K562 (cell line): ENCODE measurements around the gene AMER3. TPM values are rescaled to one million over a fixed set of nuclear protein-coding genes. Genes with fewer than 3 reads are reported as not detected.

Experiments
- ATAC-seq: fragments of 200-7000 bp; cut with Tn5 transposase; 3 replicates; pipeline ENCODE4 v1.9.1; 2020; ENCODE audit warnings: moderate library complexity
- BruUV-seq: library from RNA; stranded (reverse); fragments of 400-500 nt; replicated peaks from 2 replicates; lab custom pipeline; 2021; lab: Mats Ljungman, UMichigan
- CTCF ChIA-PET: fragments of 300-600 bp; formaldehyde crosslinking; extraction: SDS; loops from one replicate; lab custom pipeline; 2021; ENCODE audit warnings: low intra/inter-chr PET ratio; lab: Yijun Ruan, JAX
- POLR2A ChIA-PET: fragments of 300-600, 350-650 bp; sonication (Branson Sonifier 250); formaldehyde crosslinking; extraction: SDS; loops from one replicate; lab custom pipeline; 2021; ENCODE audit warnings: antibody characterized with exemption, inconsistent platforms; lab: Yijun Ruan, JAX
- DNase-seq, 4 experiments: peaks; one replicate each; pipeline versions ENCODE4 v3.0.0 to v3.0.0-alpha.2; 2011 to 2018; ENCODE audit warnings: low spot score in 3 of 4, mixed read lengths in 3 of 4; ENCODE audit errors: extremely low read depth in 1 of 4
- FAIRE-seq: peaks from 2 replicates; lab custom pipeline; 2011; peaks lifted over from hg19 to GRCh38; lab: Jason Lieb, UNC
- H2AFZ ChIP-seq: 2 replicates; pipeline ENCODE4 v1.6.0; 2011; ENCODE audit warnings: low read depth, low read length, control low read depth, inconsistent platforms
- H3K27ac ChIP-seq: fragments of 200-600 bp; 3 replicates; pipeline ENCODE4 v1.8.0; 2011; ENCODE audit warnings: low read depth, mild to moderate bottlenecking, control low read depth, inconsistent platforms, low read length, moderate library complexity, mixed read lengths; ENCODE audit errors: extremely low read depth
- H3K27me3 ChIP-seq, 2 experiments: fragments of 300-600 bp in 1 of 2; 2 replicates in 1 of 2; 3 replicates in 1 of 2; pipeline versions ENCODE4 v1.6.0 to v1.8.0; 2011; ENCODE audit warnings: inconsistent platforms in 2 of 2, low read length in 2 of 2, mild to moderate bottlenecking in 1 of 2, mixed read lengths in 1 of 2, moderate library complexity in 1 of 2; ENCODE audit not compliant: control insufficient read depth in 2 of 2, insufficient read depth in 2 of 2
- H3K36me3 ChIP-seq: fragments of 300-600 bp; 3 replicates; pipeline ENCODE4 v1.8.0; 2011; ENCODE audit warnings: mild to moderate bottlenecking, low read length, inconsistent platforms; ENCODE audit not compliant: control insufficient read depth, insufficient read depth
- H3K4me1 ChIP-seq, 2 experiments: fragments of 200-600 bp in 1 of 2; replicated peaks in 1 of 2; 2 replicates in 1 of 2; 3 replicates in 1 of 2; pipeline versions ENCODE4 v1.5.1 to v1.8.0; 2011; ENCODE audit warnings: inconsistent platforms in 2 of 2, low read length in 2 of 2, mild to moderate bottlenecking in 1 of 2, mixed read lengths in 1 of 2, moderate library complexity in 1 of 2; ENCODE audit not compliant: control insufficient read depth in 2 of 2, insufficient read depth in 2 of 2
- H3K4me2 ChIP-seq: 2 replicates; pipeline ENCODE4 v1.6.1; 2011; ENCODE audit warnings: low read length, control low read depth, inconsistent platforms, mixed read lengths; ENCODE audit not compliant: insufficient read depth
- H3K4me3 ChIP-seq: fragments of 200-600 bp; sonication (generic), shearing (Covaris generic); 2 replicates; pipeline ENCODE4 v1.5.1; 2016; ENCODE audit warnings: control low read depth, inconsistent platforms
- H3K79me2 ChIP-seq: fragments of 200-600 bp; 3 replicates; pipeline ENCODE4 v1.8.0; 2011; ENCODE audit warnings: low read length, inconsistent platforms; ENCODE audit not compliant: control insufficient read depth, insufficient read depth
- H3K9ac ChIP-seq, 2 experiments: 2 replicates each; pipeline versions ENCODE4 v1.6.0 to v1.6.1; 2011; ENCODE audit warnings: low read depth in 2 of 2, low read length in 2 of 2, control low read depth in 1 of 2, inconsistent platforms in 1 of 2, mild to moderate bottlenecking in 1 of 2, mixed read lengths in 1 of 2; ENCODE audit not compliant: insufficient read depth in 1 of 2
- H3K9me1 ChIP-seq: one replicate; pipeline ENCODE4 v1.6.0; 2011; ENCODE audit warnings: inconsistent platforms, mild to moderate bottlenecking, low read length, moderate library complexity; ENCODE audit not compliant: control insufficient read depth, insufficient read depth
- H3K9me3 ChIP-seq: replicated peaks from 2 replicates; pipeline ENCODE4 v1.5.1; 2011; ENCODE audit warnings: low read depth, low read length, inconsistent platforms; ENCODE audit not compliant: control insufficient read depth, insufficient read depth
- H4K20me1 ChIP-seq: replicated peaks from 2 replicates; pipeline ENCODE4 v1.6.1; 2011; ENCODE audit warnings: low read length, inconsistent platforms, mixed read lengths; ENCODE audit not compliant: control insufficient read depth, insufficient read depth
- ASH1L ChIP-seq: fragments of 450-650 bp; IDR thresholded peaks from 2 replicates; pipeline ENCODE4 v1.6.1; 2018; ENCODE audit warnings: borderline replicate concordance, mild to moderate bottlenecking, low read depth; ENCODE audit not compliant: partially characterized antibody
- BHLHE40 ChIP-seq: IDR thresholded peaks from 2 replicates; pipeline ENCODE4 v1.6.1; 2011; ENCODE audit warnings: low read length, improper control_type of control experiment
- DNMT1 ChIP-seq: fragments of 450-650 bp; IDR thresholded peaks from 2 replicates; pipeline ENCODE4 v1.6.1; 2016; ENCODE audit warnings: antibody characterized with exemption, mild to moderate bottlenecking
- E2F6 ChIP-seq, 2 experiments: IDR thresholded peaks; 2 replicates each; pipeline ENCODE4 v1.6.1; 2011; ENCODE audit warnings: borderline replicate concordance in 1 of 2, control low read depth in 1 of 2, low read depth in 1 of 2, low read length in 1 of 2, mild to moderate bottlenecking in 1 of 2, mixed read lengths in 1 of 2, moderate library complexity in 1 of 2; ENCODE audit not compliant: insufficient read depth in 1 of 2, insufficient read length in 1 of 2, poor library complexity in 1 of 2, severe bottlenecking in 1 of 2; ENCODE audit errors: extremely low read depth in 1 of 2
- FUS ChIP-seq: fragments of 200-400 bp; formaldehyde crosslinking; optimal IDR thresholded peaks from 2 replicates; pipeline ENCODE3; 2017; ENCODE audit warnings: low read depth, low read length
- KDM5B ChIP-seq: fragments of 200-600 bp; sonication (generic); IDR thresholded peaks from 2 replicates; pipeline ENCODE4 v1.6.1; 2012; ENCODE audit warnings: low read depth, mild to moderate bottlenecking, moderate library complexity, low read length, control low read depth, inconsistent platforms; ENCODE audit not compliant: insufficient replicate concordance
- KLF10 ChIP-seq: fragments of 250-450 bp; sonication (Bioruptor Pico); IDR thresholded peaks from 2 replicates; pipeline ENCODE4 v1.6.1; 2021; ENCODE audit warnings: matching md5 sums
- KLF16 ChIP-seq: IDR thresholded peaks from 2 replicates; pipeline ENCODE4 v1.6.1; 2016; ENCODE audit warnings: antibody characterized with exemption
- TSC22D4 ChIP-seq: fragments of 450-650 bp; IDR thresholded peaks from 2 replicates; pipeline ENCODE4 v1.6.1; 2016; ENCODE audit warnings: missing genetic modification characterization, missing biosample characterization, control low read depth
- ZFPM2 ChIP-seq: fragments of 250-450 bp; sonication (Bioruptor Pico); IDR thresholded peaks from 2 replicates; pipeline ENCODE4 v1.5.1; 2022; ENCODE audit warnings: mild to moderate bottlenecking
- ZNF165 ChIP-seq: fragments of 250-450 bp; sonication (Bioruptor Pico); IDR thresholded peaks from 2 replicates; pipeline ENCODE4 v1.4.0; 2020; ENCODE audit warnings: borderline replicate concordance
- WGBS: fragments of 100-300 bp; shearing (Covaris generic); methylation state at CpG from one replicate; pipeline ENCODE4 v1.1.6; 2016; ENCODE audit warnings: low coverage, mixed read lengths; ENCODE audit not compliant: insufficient coverage; ENCODE audit errors: missing lambda C conversion rate; 5-methylcytosine and 5-hydroxymethylcytosine counted together
- in situ Hi-C: fragments of 300-500 bp; cut with MboI; formaldehyde crosslinking; loops from 4 replicates; pipeline ENCODE4 v1.15.0; 2018; ENCODE audit warnings: inconsistent platforms, mixed read lengths
- intact Hi-C: fragments of 100-400 bp; cut with micrococcal nuclease; formaldehyde crosslinking; loops from 2 replicates; pipeline ENCODE4 v1.14.2; 2022
- polyA plus RNA-seq, 8 experiments: library from polyadenylated mRNA; depleted of rRNA in 4 of 8; stranded (reverse) in 5 of 8; unstranded in 3 of 8; fragments of >200 nt; fragmentation: Nextera tagmentation in 2 of 8; fragmentation: Illumina TruSeq in 1 of 8; extraction: Ambion mirVana in 2 of 8; extraction: Trizol in 1 of 8; gene quantifications; 2 replicates each; pipeline versions ENCODE4 v1.2.1 to v1.2.3, GENCODE V29; 2011 to 2014; ENCODE audit warnings: inconsistent platforms in 1 of 8, missing spikeins in 1 of 8
- total RNA-seq, 7 experiments: library from RNA; depleted of rRNA in 6 of 7; stranded (reverse); fragments of >200 nt in 6 of 7; fragmentation: Illumina TruSeq in 2 of 7; extraction: Trizol in 2 of 7; gene quantifications; 2 replicates each; pipeline versions ENCODE4 v1.2.1 to v1.2.3, GENCODE V29; 2011 to 2021; ENCODE audit warnings: low replicate concordance in 1 of 7

Gene AMER3
- total and polyA plus RNA-seq, 9 of the 15 experiments (the other 6 are each of a cell fraction or from before 2014, with no cell fraction given), result not detected

- H3K27me3 ChIP-seq, result peaks cover 0 to 21% of the 10 kb centered on the region in 2 experiments; a peak in 2 of 5 replicates
- ChIA-PET CTCF (interaction anchor here (0.5 to 3.0 kb wide), 4 partner anchors 16 to 861 kb away, joined by 4 to 18 read pairs (median 10); no protein-coding TSS in a partner anchor), POLR2A (interaction anchor here (0.5 to 0.7 kb wide), 4 partner anchors 28 to 870 kb away, joined by 3 to 4 read pairs (median 3); no protein-coding TSS in a partner anchor)
- peak overlapping the region; percentile 98 for H2AFZ ChIP-seq
- BruUV-seq, result no TSS peak
- FAIRE-seq (peak; percentile 61), ATAC-seq (peak; percentile 98), DNase-seq (peak; percentile 88 to 92 (median 90))
- H4K20me1 ChIP-seq, result no peaks in the 10 kb centered on the region
- H3K9ac ChIP-seq, result peak overlapping the region; percentile 64 to 94; a peak in 3 of 4 replicates
- H3K9me1 ChIP-seq, result no peaks in the 10 kb centered on the region
- H3K4me1 ChIP-seq, result peaks cover 0 to 21% of the 10 kb centered on the region in 2 experiments; a peak in 2 of 5 replicates
- H3K4me2 ChIP-seq, result peak overlapping the region; percentile 81
- in situ Hi-C loops (no loop called here), intact Hi-C loops (loop anchor here (1.0 kb wide), 2 partner anchors 76 to 123 kb away; no protein-coding TSS in a partner anchor)
- no peaks in the 10 kb centered on the region for H3K79me2 ChIP-seq
- H3K36me3 ChIP-seq, result no peaks in the 10 kb centered on the region
- no peak overlapping the region for H3K27ac ChIP-seq
- H3K9me3 ChIP-seq, result no peaks in the 10 kb centered on the region
- H3K4me3 ChIP-seq, result peak overlapping the region; percentile 57
- 3% methylated on average over 66 of the region's 96 CpGs for WGBS
- TF ChIP-seq ZNF165 (CRISPR knock-in tag) (no peak), FUS (peak; percentile 21), DNMT1 (no peak), KLF10 (no peak), BHLHE40 (0 out of 2 replicates have a peak, but pooled peaks have one; percentile 6), E2F6 (IDR thresholded peaks at IDR 0.05; ENCODE audit: borderline replicate concordance in 1 of 2, extremely low read depth in 1 of 2, insufficient read depth in 1 of 2, insufficient read length in 1 of 2, low read depth in 1 of 2, low read length in 1 of 2, poor library complexity in 1 of 2, severe bottlenecking in 1 of 2) (peak; percentile 53 to 80), KLF16 (0 out of 2 replicates have a peak, but pooled peaks have one; percentile 27), KDM5B (peak; percentile 41), TSC22D4 (tag) (no peak), ZFPM2 (CRISPR knock-in tag) (peak; percentile 22; the same call in 1 of the 2 replicates), ASH1L (no peak)
Observed at GRCh38 chr2:130797493-130798435, 42.4 kb downstream of the AMER3 start.
